Stimulated activated CD8-positive, alpha-beta memory T cell treated with anti-CD3 and anti-CD28 coated beads, Interleukin-15, amount 100 ng/mL, for 48 hours (primary cell): ENCODE data around the gene MPC1.

ENCODE experiments used
- DNase-seq, 2 donors: peaks; one replicate each; pipeline ENCODE4 v3.0.0-alpha.2; 2020; ENCODE audit warnings: low read depth in 2 of 2

The MPC1 gene

DNA sequence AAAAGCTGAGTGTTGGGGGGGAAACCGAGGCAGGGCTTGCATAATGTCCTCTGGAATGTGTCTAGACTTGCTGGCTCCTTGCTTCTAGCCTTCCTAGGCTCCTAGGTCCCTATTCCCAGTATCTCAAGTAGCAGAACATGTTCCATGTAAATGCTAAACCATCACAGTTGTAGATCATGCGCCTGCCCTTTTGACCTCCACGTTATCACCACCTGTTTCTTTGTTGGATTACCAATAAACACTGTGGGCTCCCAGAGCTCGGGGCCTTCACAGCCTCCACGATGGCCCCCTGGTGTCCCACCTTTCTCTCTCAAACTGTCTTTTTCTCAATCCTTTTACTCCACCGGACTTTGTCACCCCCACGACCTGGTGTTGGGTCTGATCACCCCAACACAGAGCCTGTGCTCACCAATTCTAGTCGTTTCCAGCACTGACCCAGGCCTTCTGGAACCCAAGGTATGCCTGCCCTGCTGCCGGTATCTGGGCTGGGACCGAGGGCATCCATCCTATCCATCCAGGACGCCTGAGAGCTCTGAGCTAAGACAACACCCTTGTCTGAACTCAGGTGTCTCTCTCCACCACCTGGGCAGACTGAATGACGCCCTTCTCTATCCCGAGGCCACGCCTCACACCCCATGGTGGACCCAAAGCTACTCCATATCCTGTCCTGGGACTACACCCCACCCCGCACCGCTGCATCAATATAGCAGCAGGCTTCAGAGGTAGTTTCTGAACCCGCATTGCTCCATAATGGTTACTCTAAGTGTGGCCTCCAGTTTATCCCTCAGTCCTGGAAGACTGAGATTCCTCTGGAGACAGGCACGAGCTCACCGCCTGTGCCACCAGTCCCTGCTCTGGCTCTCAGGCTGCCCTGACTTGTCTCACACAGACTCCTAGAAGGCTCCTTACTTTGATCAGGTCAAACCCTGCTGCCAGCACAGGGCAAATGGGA lies 65.2 kb downstream of the MPC1 start:
- DNase-seq, result no peak

DNA sequence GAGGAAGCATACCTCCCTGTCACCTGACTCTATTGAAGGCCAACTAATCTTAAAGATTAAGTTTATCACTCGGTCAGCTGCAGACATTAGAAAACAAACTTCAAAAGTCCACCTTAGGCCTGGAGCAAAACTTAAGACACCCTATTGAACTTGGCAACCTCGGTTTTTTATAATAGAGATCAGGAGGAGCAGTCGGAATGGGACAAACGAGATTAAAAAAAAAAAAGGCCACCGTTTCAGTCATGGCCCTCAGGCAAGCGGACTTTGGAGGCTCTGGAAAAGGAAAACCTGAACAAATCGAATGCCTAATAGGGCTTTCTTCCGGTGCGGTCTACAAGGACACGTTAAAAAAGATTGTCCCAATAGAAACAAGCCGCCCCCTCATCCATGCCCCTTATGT lies 67.3 kb downstream of the MPC1 start:
- no peak for DNase-seq
